ENCODE data around the gene SCP2. TPM values are rescaled to one million over a fixed set of nuclear protein-coding genes. Genes with fewer than 3 reads are reported as not detected.
A peak's percentile ranks its signal among the peaks of the same experiment; 100 is the strongest.

The SCP2 gene
- total RNA-seq, 1 experiment from 2014 or later, result 73.2 TPM

GRCh38 chr1:52913537-52913936, 13.5 kb upstream of the SCP2 start:
- POLR2A ChIA-PET (ENCODE audit: low non-redundant PET), result interaction anchor here (0.6 kb wide), 1 partner anchor 104 kb away, joined by 4 read pairs; no protein-coding TSS in a partner anchor
- no TSS peak for BruUV-seq (replicated peaks)

GRCh38 chr1:52914463-52914862, 12.6 kb upstream of the SCP2 start:
- peaks cover 15% of the 10 kb centered on the region for H3K4me1 ChIP-seq (ENCODE audit: insufficient read depth, low read length, poor library complexity, severe bottlenecking)
- TF ChIP-seq, protein P1, sequence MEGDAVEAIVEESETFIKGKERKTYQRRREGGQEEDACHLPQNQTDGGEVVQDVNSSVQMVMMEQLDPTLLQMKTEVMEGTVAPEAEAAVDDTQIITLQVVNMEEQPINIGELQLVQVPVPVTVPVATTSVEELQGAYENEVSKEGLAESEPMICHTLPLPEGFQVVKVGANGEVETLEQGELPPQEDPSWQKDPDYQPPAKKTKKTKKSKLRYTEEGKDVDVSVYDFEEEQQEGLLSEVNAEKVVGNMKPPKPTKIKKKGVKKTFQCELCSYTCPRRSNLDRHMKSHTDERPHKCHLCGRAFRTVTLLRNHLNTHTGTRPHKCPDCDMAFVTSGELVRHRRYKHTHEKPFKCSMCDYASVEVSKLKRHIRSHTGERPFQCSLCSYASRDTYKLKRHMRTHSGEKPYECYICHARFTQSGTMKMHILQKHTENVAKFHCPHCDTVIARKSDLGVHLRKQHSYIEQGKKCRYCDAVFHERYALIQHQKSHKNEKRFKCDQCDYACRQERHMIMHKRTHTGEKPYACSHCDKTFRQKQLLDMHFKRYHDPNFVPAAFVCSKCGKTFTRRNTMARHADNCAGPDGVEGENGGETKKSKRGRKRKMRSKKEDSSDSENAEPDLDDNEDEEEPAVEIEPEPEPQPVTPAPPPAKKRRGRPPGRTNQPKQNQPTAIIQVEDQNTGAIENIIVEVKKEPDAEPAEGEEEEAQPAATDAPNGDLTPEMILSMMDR (conservative IDR thresholded peaks at IDR 0.05; ENCODE audit: low read depth, low read length), result no peak
- no peak for TF ChIP-seq EZH2 (IDR thresholded peaks at IDR 0.05; ENCODE audit: borderline replicate concordance, low read depth, low read length, poor library complexity, severe bottlenecking)
- ChIA-PET CTCF (no interaction called here), POLR2A (ENCODE audit: low non-redundant PET) (no interaction called here)
- DNase-seq (ENCODE audit: low spot score), result no peak
- H3K9me3 ChIP-seq (ENCODE audit: low read depth, low read length, poor library complexity, severe bottlenecking), result no peaks in the 10 kb centered on the region
- H3K27ac ChIP-seq (ENCODE audit: low read depth, low read length, poor library complexity, severe bottlenecking), result no peak overlapping the region
- no peak overlapping the region for H3K4me3 ChIP-seq (ENCODE audit: low read depth, low read length, poor library complexity, severe bottlenecking)
- no peaks in the 10 kb centered on the region for H3K36me3 ChIP-seq (ENCODE audit: insufficient read depth, low read length, poor library complexity, severe bottlenecking)
- intact Hi-C loops (cut with micrococcal nuclease; ENCODE audit: unreplicated experiment), result no loop called here
- H3K27me3 ChIP-seq (replicated peaks; ENCODE audit: insufficient read depth, low read depth, low read length, poor library complexity), result no peaks in the 10 kb centered on the region
- no TSS peak for BruUV-seq (replicated peaks)

More at GRCh38 chr1:52913537-52913936, 13.5 kb upstream of the SCP2 start:
- Histone ChIP-seq H3K4me1 (ENCODE audit: insufficient read depth, low read length, poor library complexity, severe bottlenecking) (peaks cover 15% of the 10 kb centered on the region), H3K9me3 (ENCODE audit: low read depth, low read length, poor library complexity, severe bottlenecking) (no peaks in the 10 kb centered on the region), H3K36me3 (ENCODE audit: insufficient read depth, low read length, poor library complexity, severe bottlenecking) (no peaks in the 10 kb centered on the region), H3K4me3 (ENCODE audit: low read depth, low read length, poor library complexity, severe bottlenecking) (no peak overlapping the region), H3K27me3 (replicated peaks; ENCODE audit: insufficient read depth, low read depth, low read length, poor library complexity) (no peaks in the 10 kb centered on the region), H3K27ac (ENCODE audit: low read depth, low read length, poor library complexity, severe bottlenecking) (no peak overlapping the region)
- CTCF ChIA-PET, result no interaction called here
- TF ChIP-seq EZH2 (IDR thresholded peaks at IDR 0.05; ENCODE audit: borderline replicate concordance, low read depth, low read length, poor library complexity, severe bottlenecking), result no peak
- TF ChIP-seq, protein P1 (conservative IDR thresholded peaks at IDR 0.05; ENCODE audit: low read depth, low read length), result peak; percentile 41; the same call in 1 of the 2 replicates
- DNase-seq (ENCODE audit: low spot score), result peak; percentile 55
- intact Hi-C loops (cut with micrococcal nuclease; ENCODE audit: unreplicated experiment), result no loop called here

- DNase-seq (ENCODE audit: low spot score), result no peak
These were observed 11.7 kb upstream of the SCP2 start for GRCh38 chr1:52915211-52915854.

More at GRCh38 chr1:52915211-52915854, 11.7 kb upstream of the SCP2 start:
- H3K27ac ChIP-seq (ENCODE audit: low read depth, low read length, poor library complexity, severe bottlenecking), result no peak overlapping the region
- ChIA-PET CTCF (interaction anchor here (0.6 kb wide), 2 partner anchors 9 to 43 kb away, joined by 3 to 9 read pairs; no protein-coding TSS in a partner anchor), POLR2A (ENCODE audit: low non-redundant PET) (no interaction called here)
- peaks cover 15% of the 10 kb centered on the region for H3K4me1 ChIP-seq (ENCODE audit: insufficient read depth, low read length, poor library complexity, severe bottlenecking)
- no peaks in the 10 kb centered on the region for H3K36me3 ChIP-seq (ENCODE audit: insufficient read depth, low read length, poor library complexity, severe bottlenecking)
- H3K27me3 ChIP-seq (replicated peaks; ENCODE audit: insufficient read depth, low read depth, low read length, poor library complexity), result no peaks in the 10 kb centered on the region
- intact Hi-C loops (cut with micrococcal nuclease; ENCODE audit: unreplicated experiment), result no loop called here
- BruUV-seq (replicated peaks), result no TSS peak
- H3K9me3 ChIP-seq (ENCODE audit: low read depth, low read length, poor library complexity, severe bottlenecking), result no peaks in the 10 kb centered on the region
- no peak overlapping the region for H3K4me3 ChIP-seq (ENCODE audit: low read depth, low read length, poor library complexity, severe bottlenecking)
- TF ChIP-seq EZH2 (IDR thresholded peaks at IDR 0.05; ENCODE audit: borderline replicate concordance, low read depth, low read length, poor library complexity, severe bottlenecking), result no peak
- TF ChIP-seq, protein P1 (conservative IDR thresholded peaks at IDR 0.05; ENCODE audit: low read depth, low read length), result no peak

Measured in A673 (cell line).